HCT116 (cell line): Measurements from ENCODE around the gene MAP3K3.

Experiments used
- EGR1 ChIP-seq: IDR thresholded peaks from 2 replicates; pipeline ENCODE4 v1.6.1; 2012; ENCODE audit warnings: low read depth
- FOSL1 ChIP-seq: IDR thresholded peaks from 2 replicates; pipeline ENCODE4 v1.6.1; 2012; ENCODE audit warnings: low read depth
- POLR2A ChIP-seq: IDR thresholded peaks from 2 replicates; pipeline ENCODE4 v1.7.0; 2011; ENCODE audit warnings: borderline replicate concordance; ENCODE audit not compliant: insufficient read depth, insufficient read length; ENCODE audit errors: extremely low read depth
- POLR2AphosphoS5 ChIP-seq: IDR thresholded peaks from 2 replicates; pipeline ENCODE4 v1.6.1; 2011; ENCODE audit warnings: mild to moderate bottlenecking, low read depth, low read length, moderate library complexity
- YY1 ChIP-seq: IDR thresholded peaks from 2 replicates; pipeline ENCODE4 v1.6.1; 2011; ENCODE audit warnings: low read length, low read depth, moderate library complexity, mild to moderate bottlenecking; ENCODE audit not compliant: insufficient replicate concordance; ENCODE audit errors: extremely low read depth
- TF ChIP-seq, protein P1 (sequence below), 3 experiments: fragments of 200-600 bp in 1 of 3; sonication (generic) in 1 of 3; IDR thresholded peaks in 2 of 3; conservative IDR thresholded peaks in 1 of 3; 2 replicates each; pipeline ENCODE4 v1.5.1; 2012 to 2017; ENCODE audit warnings: low read depth in 2 of 3, low read length in 2 of 3, antibody characterized with exemption in 1 of 3, borderline replicate concordance in 1 of 3, control low read depth in 1 of 3, mild to moderate bottlenecking in 1 of 3, mixed read lengths in 1 of 3, mixed run types in 1 of 3, moderate library complexity in 1 of 3; ENCODE audit not compliant: insufficient read depth in 1 of 3
- TF ChIP-seq, protein P2 (sequence below): IDR thresholded peaks from 2 replicates; pipeline ENCODE4 v1.6.1; 2012
- TF ChIP-seq, protein P3 (sequence below): IDR thresholded peaks from 2 replicates; pipeline ENCODE4 v1.6.1; 2012; ENCODE audit warnings: low read depth
- TF ChIP-seq, protein P4 (sequence below): IDR thresholded peaks from 2 replicates; pipeline ENCODE4 v1.6.1; 2011; ENCODE audit warnings: mild to moderate bottlenecking, low read length, moderate library complexity; ENCODE audit not compliant: insufficient replicate concordance; ENCODE audit errors: extremely low read depth

DNA sequence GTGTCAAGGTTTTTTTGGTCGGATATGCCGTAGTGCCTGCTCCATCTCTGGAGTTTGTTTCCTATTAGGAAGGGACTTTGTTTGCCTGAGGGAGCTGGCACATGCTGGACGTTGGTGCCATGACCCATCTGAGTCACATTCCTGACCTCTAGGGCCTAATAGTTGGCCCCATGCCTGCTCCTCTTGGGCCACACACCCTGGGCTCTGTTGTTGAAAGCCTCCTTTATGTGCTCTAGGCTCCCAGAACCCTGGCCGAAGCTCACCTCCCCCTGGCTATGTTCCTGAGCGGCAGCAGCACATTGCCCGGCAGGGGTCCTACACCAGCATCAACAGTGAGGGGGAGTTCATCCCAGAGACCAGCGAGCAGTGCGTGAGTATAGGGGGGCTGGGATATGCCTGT, 59.3 kb downstream of the MAP3K3 start:
- TF ChIP-seq POLR2AphosphoS5: no peak
- TF ChIP-seq, protein P1, sequence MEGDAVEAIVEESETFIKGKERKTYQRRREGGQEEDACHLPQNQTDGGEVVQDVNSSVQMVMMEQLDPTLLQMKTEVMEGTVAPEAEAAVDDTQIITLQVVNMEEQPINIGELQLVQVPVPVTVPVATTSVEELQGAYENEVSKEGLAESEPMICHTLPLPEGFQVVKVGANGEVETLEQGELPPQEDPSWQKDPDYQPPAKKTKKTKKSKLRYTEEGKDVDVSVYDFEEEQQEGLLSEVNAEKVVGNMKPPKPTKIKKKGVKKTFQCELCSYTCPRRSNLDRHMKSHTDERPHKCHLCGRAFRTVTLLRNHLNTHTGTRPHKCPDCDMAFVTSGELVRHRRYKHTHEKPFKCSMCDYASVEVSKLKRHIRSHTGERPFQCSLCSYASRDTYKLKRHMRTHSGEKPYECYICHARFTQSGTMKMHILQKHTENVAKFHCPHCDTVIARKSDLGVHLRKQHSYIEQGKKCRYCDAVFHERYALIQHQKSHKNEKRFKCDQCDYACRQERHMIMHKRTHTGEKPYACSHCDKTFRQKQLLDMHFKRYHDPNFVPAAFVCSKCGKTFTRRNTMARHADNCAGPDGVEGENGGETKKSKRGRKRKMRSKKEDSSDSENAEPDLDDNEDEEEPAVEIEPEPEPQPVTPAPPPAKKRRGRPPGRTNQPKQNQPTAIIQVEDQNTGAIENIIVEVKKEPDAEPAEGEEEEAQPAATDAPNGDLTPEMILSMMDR (IDR thresholded peaks at IDR 0.05 in 2 of 3, conservative IDR thresholded peaks at IDR 0.05 in 1 of 3; ENCODE audit: borderline replicate concordance in 1 of 3, insufficient read depth in 1 of 3, low read depth in 2 of 3, low read length in 2 of 3): no peak
- TF ChIP-seq, protein P2, sequence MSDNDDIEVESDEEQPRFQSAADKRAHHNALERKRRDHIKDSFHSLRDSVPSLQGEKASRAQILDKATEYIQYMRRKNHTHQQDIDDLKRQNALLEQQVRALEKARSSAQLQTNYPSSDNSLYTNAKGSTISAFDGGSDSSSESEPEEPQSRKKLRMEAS: no peak
- no peak for TF ChIP-seq POLR2A
- TF ChIP-seq FOSL1: no peak
- TF ChIP-seq YY1: no peak
- no peak for TF ChIP-seq EGR1
- TF ChIP-seq, protein P3, sequence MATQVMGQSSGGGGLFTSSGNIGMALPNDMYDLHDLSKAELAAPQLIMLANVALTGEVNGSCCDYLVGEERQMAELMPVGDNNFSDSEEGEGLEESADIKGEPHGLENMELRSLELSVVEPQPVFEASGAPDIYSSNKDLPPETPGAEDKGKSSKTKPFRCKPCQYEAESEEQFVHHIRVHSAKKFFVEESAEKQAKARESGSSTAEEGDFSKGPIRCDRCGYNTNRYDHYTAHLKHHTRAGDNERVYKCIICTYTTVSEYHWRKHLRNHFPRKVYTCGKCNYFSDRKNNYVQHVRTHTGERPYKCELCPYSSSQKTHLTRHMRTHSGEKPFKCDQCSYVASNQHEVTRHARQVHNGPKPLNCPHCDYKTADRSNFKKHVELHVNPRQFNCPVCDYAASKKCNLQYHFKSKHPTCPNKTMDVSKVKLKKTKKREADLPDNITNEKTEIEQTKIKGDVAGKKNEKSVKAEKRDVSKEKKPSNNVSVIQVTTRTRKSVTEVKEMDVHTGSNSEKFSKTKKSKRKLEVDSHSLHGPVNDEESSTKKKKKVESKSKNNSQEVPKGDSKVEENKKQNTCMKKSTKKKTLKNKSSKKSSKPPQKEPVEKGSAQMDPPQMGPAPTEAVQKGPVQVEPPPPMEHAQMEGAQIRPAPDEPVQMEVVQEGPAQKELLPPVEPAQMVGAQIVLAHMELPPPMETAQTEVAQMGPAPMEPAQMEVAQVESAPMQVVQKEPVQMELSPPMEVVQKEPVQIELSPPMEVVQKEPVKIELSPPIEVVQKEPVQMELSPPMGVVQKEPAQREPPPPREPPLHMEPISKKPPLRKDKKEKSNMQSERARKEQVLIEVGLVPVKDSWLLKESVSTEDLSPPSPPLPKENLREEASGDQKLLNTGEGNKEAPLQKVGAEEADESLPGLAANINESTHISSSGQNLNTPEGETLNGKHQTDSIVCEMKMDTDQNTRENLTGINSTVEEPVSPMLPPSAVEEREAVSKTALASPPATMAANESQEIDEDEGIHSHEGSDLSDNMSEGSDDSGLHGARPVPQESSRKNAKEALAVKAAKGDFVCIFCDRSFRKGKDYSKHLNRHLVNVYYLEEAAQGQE: no peak
- TF ChIP-seq, protein P4, sequence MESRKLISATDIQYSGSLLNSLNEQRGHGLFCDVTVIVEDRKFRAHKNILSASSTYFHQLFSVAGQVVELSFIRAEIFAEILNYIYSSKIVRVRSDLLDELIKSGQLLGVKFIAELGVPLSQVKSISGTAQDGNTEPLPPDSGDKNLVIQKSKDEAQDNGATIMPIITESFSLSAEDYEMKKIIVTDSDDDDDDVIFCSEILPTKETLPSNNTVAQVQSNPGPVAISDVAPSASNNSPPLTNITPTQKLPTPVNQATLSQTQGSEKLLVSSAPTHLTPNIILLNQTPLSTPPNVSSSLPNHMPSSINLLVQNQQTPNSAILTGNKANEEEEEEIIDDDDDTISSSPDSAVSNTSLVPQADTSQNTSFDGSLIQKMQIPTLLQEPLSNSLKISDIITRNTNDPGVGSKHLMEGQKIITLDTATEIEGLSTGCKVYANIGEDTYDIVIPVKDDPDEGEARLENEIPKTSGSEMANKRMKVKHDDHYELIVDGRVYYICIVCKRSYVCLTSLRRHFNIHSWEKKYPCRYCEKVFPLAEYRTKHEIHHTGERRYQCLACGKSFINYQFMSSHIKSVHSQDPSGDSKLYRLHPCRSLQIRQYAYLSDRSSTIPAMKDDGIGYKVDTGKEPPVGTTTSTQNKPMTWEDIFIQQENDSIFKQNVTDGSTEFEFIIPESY: no peak
